Stimulated activated naive CD4-positive, alpha-beta T cell (primary cell): ENCODE results near the gene PRR14.
A peak's percentile ranks its signal among the peaks of the same experiment; 100 is the strongest.

ENCODE experiments used
- DNase-seq, 6 experiments: peaks; one replicate each; lab custom pipeline; 2025; lab: John Stamatoyannopoulos, UW

The PRR14 gene

GRCh38 chr16:30659507-30660423 lies 9.0 kb downstream of the PRR14 start:
- DNase-seq, result peak in 5 of 6 experiments; percentile 28 to 48 (median 38)

- peak; percentile 59 to 73 (median 69) for DNase-seq
Observed at GRCh38 chr16:30660424-30661261, 9.9 kb downstream of the PRR14 start.

- no peak for DNase-seq
Observed at GRCh38 chr16:30662449-30662848, 11.7 kb downstream of the PRR14 start.

- DNase-seq, result no peak
Observed at GRCh38 chr16:30663038-30663437, 12.3 kb downstream of the PRR14 start.

GRCh38 chr16:30663820-30664219 lies 13.1 kb downstream of the PRR14 start:
- no peak for DNase-seq

- DNase-seq, result no peak
Observed at GRCh38 chr16:30664616-30665109, 13.9 kb downstream of the PRR14 start.

- no peak for DNase-seq
Observed at GRCh38 chr16:30665155-30665829, 14.5 kb downstream of the PRR14 start.

GRCh38 chr16:30665830-30666190 lies 15.1 kb downstream of the PRR14 start:
- DNase-seq, result no peak

- DNase-seq, result no peak
Observed at GRCh38 chr16:30666681-30667080, 15.9 kb downstream of the PRR14 start.

GRCh38 chr16:30667361-30667905 lies 16.7 kb downstream of the PRR14 start:
- DNase-seq, result no peak

- DNase-seq, result no peak
Observed at GRCh38 chr16:30668393-30668792, 17.6 kb downstream of the PRR14 start.

- DNase-seq, result no peak
Observed at GRCh38 chr16:30669026-30669902, 18.5 kb downstream of the PRR14 start.

- no peak for DNase-seq
Observed at GRCh38 chr16:30669903-30670824, 19.4 kb downstream of the PRR14 start.

GRCh38 chr16:30675143-30675542 lies 24.4 kb downstream of the PRR14 start:
- no peak for DNase-seq

- no peak for DNase-seq
Observed at GRCh38 chr16:30677931-30678585, 27.3 kb downstream of the PRR14 start.

- DNase-seq, result no peak
Observed at GRCh38 chr16:30678586-30678970, 27.8 kb downstream of the PRR14 start.

GRCh38 chr16:30680326-30680725 lies 29.6 kb downstream of the PRR14 start:
- no peak for DNase-seq

GRCh38 chr16:30688701-30689100 lies 37.9 kb downstream of the PRR14 start:
- DNase-seq, result no peak

- DNase-seq, result no peak
Observed at GRCh38 chr16:30691907-30692306, 41.1 kb downstream of the PRR14 start.
